Measurements from ENCODE around the gene CTR9. TPM values are rescaled to one million over a fixed set of nuclear protein-coding genes. Genes with fewer than 3 reads are reported as not detected.

The CTR9 gene
- total RNA-seq, 1 experiment from 2014 or later, result 32.7 TPM

DNA sequence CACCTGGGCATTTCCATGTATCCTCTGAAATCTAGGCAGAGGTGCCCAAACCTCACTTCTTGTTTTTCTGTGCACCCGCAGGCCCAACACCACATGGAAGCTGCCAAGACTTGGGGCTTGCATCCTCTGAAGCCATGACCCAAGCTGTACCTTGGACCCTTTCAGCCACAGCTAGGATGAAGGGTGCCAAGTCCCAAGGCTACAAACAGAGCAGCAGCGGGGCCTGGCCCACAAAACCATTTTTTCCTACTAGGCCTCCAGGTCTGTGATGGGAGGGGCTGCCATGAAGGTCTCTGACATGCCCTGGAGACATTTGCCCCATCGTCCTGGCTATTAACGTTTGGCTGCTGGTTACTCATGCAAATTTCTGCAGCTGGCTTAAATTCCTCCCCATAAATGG is 78.1 kb downstream of the CTR9 start:
- H3K4me3 Mint-ChIP-seq, result no peak overlapping the region
- H3K9me3 Mint-ChIP-seq, result peaks cover 22% of the 10 kb centered on the region
- peaks cover 3% of the 10 kb centered on the region; the same call in 1 of the 2 replicates for H3K27me3 Mint-ChIP-seq (ENCODE audit: low read depth)
- CTCF ChIA-PET, result no interaction called here
- DNase-seq (ENCODE audit: low spot score) (no peak), ATAC-seq (no peak)
- TF ChIP-seq TCF7 (CRISPR knock-in tag; IDR thresholded peaks at IDR 0.05; ENCODE audit: low read depth), result no peak
- no peak for TF ChIP-seq IRF2 (CRISPR knock-in tag; IDR thresholded peaks at IDR 0.05; ENCODE audit: borderline replicate concordance, low read depth)
- TF ChIP-seq AR (CRISPR knock-in tag; IDR thresholded peaks at IDR 0.05), result no peak
- no peak for TF ChIP-seq USF1 (CRISPR knock-in tag; IDR thresholded peaks at IDR 0.05)
- TF ChIP-seq ZNF263 (CRISPR knock-in tag; IDR thresholded peaks at IDR 0.05; ENCODE audit: low read depth), result no peak
- TF ChIP-seq ATF2 (CRISPR knock-in tag; IDR thresholded peaks at IDR 0.05; ENCODE audit: borderline replicate concordance, low read depth), result no peak
- TF ChIP-seq, protein P1, sequence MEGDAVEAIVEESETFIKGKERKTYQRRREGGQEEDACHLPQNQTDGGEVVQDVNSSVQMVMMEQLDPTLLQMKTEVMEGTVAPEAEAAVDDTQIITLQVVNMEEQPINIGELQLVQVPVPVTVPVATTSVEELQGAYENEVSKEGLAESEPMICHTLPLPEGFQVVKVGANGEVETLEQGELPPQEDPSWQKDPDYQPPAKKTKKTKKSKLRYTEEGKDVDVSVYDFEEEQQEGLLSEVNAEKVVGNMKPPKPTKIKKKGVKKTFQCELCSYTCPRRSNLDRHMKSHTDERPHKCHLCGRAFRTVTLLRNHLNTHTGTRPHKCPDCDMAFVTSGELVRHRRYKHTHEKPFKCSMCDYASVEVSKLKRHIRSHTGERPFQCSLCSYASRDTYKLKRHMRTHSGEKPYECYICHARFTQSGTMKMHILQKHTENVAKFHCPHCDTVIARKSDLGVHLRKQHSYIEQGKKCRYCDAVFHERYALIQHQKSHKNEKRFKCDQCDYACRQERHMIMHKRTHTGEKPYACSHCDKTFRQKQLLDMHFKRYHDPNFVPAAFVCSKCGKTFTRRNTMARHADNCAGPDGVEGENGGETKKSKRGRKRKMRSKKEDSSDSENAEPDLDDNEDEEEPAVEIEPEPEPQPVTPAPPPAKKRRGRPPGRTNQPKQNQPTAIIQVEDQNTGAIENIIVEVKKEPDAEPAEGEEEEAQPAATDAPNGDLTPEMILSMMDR (IDR thresholded peaks at IDR 0.05), result no peak
- TF ChIP-seq GRHL2 (CRISPR knock-in tag; IDR thresholded peaks at IDR 0.05; ENCODE audit: insufficient replicate concordance, severe bottlenecking), result no peak
- TF ChIP-seq NFATC4 (CRISPR knock-in tag; IDR thresholded peaks at IDR 0.05), result no peak
- TF ChIP-seq ARID4B (CRISPR knock-in tag; IDR thresholded peaks at IDR 0.05; ENCODE audit: borderline replicate concordance), result no peak
- TF ChIP-seq, protein P2, sequence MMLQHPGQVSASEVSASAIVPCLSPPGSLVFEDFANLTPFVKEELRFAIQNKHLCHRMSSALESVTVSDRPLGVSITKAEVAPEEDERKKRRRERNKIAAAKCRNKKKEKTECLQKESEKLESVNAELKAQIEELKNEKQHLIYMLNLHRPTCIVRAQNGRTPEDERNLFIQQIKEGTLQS (CRISPR knock-in tag; conservative IDR thresholded peaks at IDR 0.05), result no peak
- TF ChIP-seq NFYB (CRISPR knock-in tag; conservative IDR thresholded peaks at IDR 0.05; ENCODE audit: low read depth), result no peak
- TF ChIP-seq PRRX2 (CRISPR knock-in tag; IDR thresholded peaks at IDR 0.05), result no peak
- H3K27ac Mint-ChIP-seq, result no peak overlapping the region
- H3K36me3 Mint-ChIP-seq, result no peaks in the 10 kb centered on the region
- POLR2A ChIA-PET, result interaction anchor here (0.6 kb wide), 1 partner anchor 19 kb away, joined by 10 read pairs; no protein-coding TSS in a partner anchor
- no peaks in the 10 kb centered on the region; the same call in 1 of the 2 replicates for H3K4me1 Mint-ChIP-seq

Other genes starting within 250 kb of the CTR9 start
- 23.2 to 24.8 TPM (median 23.9 TPM) in 3 replicates for gene RNF141, start 210.1 kb upstream of the CTR9 start, total RNA-seq (2021)
- 0.24 to 0.37 TPM (median 0.32 TPM) in 3 replicates for gene LYVE1, start 182.6 kb upstream of the CTR9 start, total RNA-seq (2021)
- 2.8 to 5.2 TPM (median 3.9 TPM) in 3 replicates for gene IRAG1, start 57.5 kb upstream of the CTR9 start, total RNA-seq (2021)
- gene EIF4G2, start 57.7 kb downstream of the CTR9 start, total RNA-seq (2021), result 779 to 918 TPM (median 906 TPM) in 3 replicates
- gene ZBED5, start 106.8 kb downstream of the CTR9 start, total RNA-seq (2021), result 44.9 to 49.5 TPM (median 48.7 TPM) in 3 replicates